Mesenchymal stem cell (in vitro differentiated cells and primary cell): Measurements from ENCODE around the gene CD79B.
"Not testable (repeated sequence)": the region's sequence is repeated elsewhere in the genome, so short reads cannot be mapped to it uniquely, and the experiment has no call there.

Experiments
- DNase-seq: peaks from one replicate; pipeline ENCODE4 v3.0.0-alpha.2; 2013
- H2AFZ ChIP-seq: one replicate; pipeline ENCODE4 v1.6.1; 2013; ENCODE audit warnings: low read depth, mild to moderate bottlenecking, control low read depth, inconsistent platforms, low read length, moderate library complexity
- H2AK5ac ChIP-seq: 2 replicates; pipeline ENCODE4 v1.6.1; 2013; ENCODE audit warnings: low read length, moderate library complexity, mild to moderate bottlenecking, inconsistent platforms; ENCODE audit not compliant: severe bottlenecking
- H2BK120ac ChIP-seq: one replicate; pipeline ENCODE4 v1.6.1; 2013; ENCODE audit warnings: low read depth, mild to moderate bottlenecking, inconsistent platforms, low read length, moderate library complexity
- H2BK12ac ChIP-seq, 2 experiments: one replicate each; pipeline ENCODE4 v1.6.1; 2013; ENCODE audit warnings: inconsistent platforms in 2 of 2, low read length in 2 of 2, mild to moderate bottlenecking in 2 of 2, moderate library complexity in 2 of 2, control low read depth in 1 of 2
- H2BK15ac ChIP-seq: one replicate; pipeline ENCODE4 v1.6.1; 2013; ENCODE audit warnings: mild to moderate bottlenecking, low read depth, inconsistent platforms; ENCODE audit not compliant: poor library complexity, severe bottlenecking
- H2BK5ac ChIP-seq: 2 replicates; pipeline ENCODE4 v1.6.1; 2013; ENCODE audit warnings: low read depth, mild to moderate bottlenecking, low read length, control low read depth, inconsistent platforms; ENCODE audit not compliant: poor library complexity, severe bottlenecking
- H3K14ac ChIP-seq, 2 experiments: one replicate each; pipeline ENCODE4 v1.6.1; 2013; ENCODE audit warnings: inconsistent platforms in 2 of 2, low read length in 2 of 2, control low read depth in 1 of 2, mild to moderate bottlenecking in 1 of 2, moderate library complexity in 1 of 2
- H3K18ac ChIP-seq, 2 experiments: one replicate each; pipeline ENCODE4 v1.6.1; 2013; ENCODE audit warnings: inconsistent platforms in 2 of 2, low read length in 2 of 2, control low read depth in 1 of 2, low read depth in 1 of 2, mild to moderate bottlenecking in 1 of 2
- H3K23ac ChIP-seq, 2 experiments: one replicate each; pipeline ENCODE4 v1.6.1; 2013; ENCODE audit warnings: inconsistent platforms in 2 of 2, low read length in 2 of 2, mild to moderate bottlenecking in 2 of 2, moderate library complexity in 2 of 2, control low read depth in 1 of 2
- H3K27ac ChIP-seq: 2 replicates; pipeline ENCODE4 v1.5.1; 2013; ENCODE audit warnings: mild to moderate bottlenecking, moderate library complexity, low read length, control low read depth, inconsistent platforms; ENCODE audit not compliant: poor library complexity, severe bottlenecking
- H3K27me3 ChIP-seq, 2 experiments: 2 replicates each; pipeline versions ENCODE4 v1.6.1 to v1.7.0; 2013; ENCODE audit warnings: low read length in 2 of 2, mild to moderate bottlenecking in 2 of 2, moderate library complexity in 2 of 2, control low read depth in 1 of 2, inconsistent platforms in 1 of 2; ENCODE audit not compliant: control insufficient read depth in 1 of 2, insufficient read depth in 1 of 2
- H3K36me3 ChIP-seq, 2 experiments: 2 replicates each; pipeline versions ENCODE4 v1.6.1 to v1.7.0; 2013; ENCODE audit warnings: low read length in 2 of 2, control low read depth in 1 of 2, inconsistent platforms in 1 of 2, low read depth in 1 of 2, mild to moderate bottlenecking in 1 of 2; ENCODE audit not compliant: insufficient read depth in 2 of 2, control insufficient read depth in 1 of 2
- H3K4ac ChIP-seq, 2 experiments: one replicate each; pipeline ENCODE4 v1.6.1; 2013; ENCODE audit warnings: inconsistent platforms in 2 of 2, low read length in 2 of 2, mild to moderate bottlenecking in 2 of 2, moderate library complexity in 2 of 2, control low read depth in 1 of 2, low read depth in 1 of 2
- H3K4me1 ChIP-seq: 2 replicates; pipeline ENCODE4 v1.6.1; 2013; ENCODE audit warnings: low read depth, low read length, control low read depth; ENCODE audit not compliant: control insufficient read depth, insufficient read depth
- H3K4me2 ChIP-seq: 2 replicates; pipeline ENCODE4 v1.6.1; 2013; ENCODE audit warnings: low read length, mild to moderate bottlenecking, inconsistent platforms; ENCODE audit not compliant: poor library complexity, severe bottlenecking
- H3K4me3 ChIP-seq, 2 experiments: 2 replicates each; pipeline versions ENCODE4 v1.5.1 to v1.7.0; 2013; ENCODE audit warnings: low read length in 2 of 2, mild to moderate bottlenecking in 2 of 2, control low read depth in 1 of 2, low read depth in 1 of 2; ENCODE audit not compliant: insufficient read depth in 1 of 2
- H3K79me1 ChIP-seq: replicated peaks from 2 replicates; pipeline ENCODE4 v1.6.1; 2013; ENCODE audit warnings: mild to moderate bottlenecking, control low read depth, low read length, inconsistent platforms; ENCODE audit not compliant: poor library complexity, severe bottlenecking
- H3K9ac ChIP-seq: 2 replicates; pipeline ENCODE4 v1.7.0; 2013; ENCODE audit warnings: mild to moderate bottlenecking, low read length, moderate library complexity
- H3K9me3 ChIP-seq: 2 replicates; pipeline ENCODE4 v1.7.0; 2013; ENCODE audit warnings: mild to moderate bottlenecking, low read length; ENCODE audit not compliant: control insufficient read depth
- H4K8ac ChIP-seq: one replicate; pipeline ENCODE4 v1.6.1; 2013; ENCODE audit warnings: inconsistent platforms, mild to moderate bottlenecking, low read length, moderate library complexity
- H4K91ac ChIP-seq: one replicate; pipeline ENCODE4 v1.6.1; 2013; ENCODE audit warnings: mild to moderate bottlenecking, low read length, inconsistent platforms
- WGBS: methylation state at CpG from one replicate; pipeline ENCODE4 v1.1.7; 2013; ENCODE audit warnings: mixed read lengths; 5-methylcytosine and 5-hydroxymethylcytosine counted together

The CD79B gene

GRCh38 chr17:63894821-63895220, 37.3 kb downstream of the CD79B start:
- H3K9me3 ChIP-seq, H3K27me3 ChIP-seq, H3K14ac ChIP-seq, H3K4me3 ChIP-seq, H3K9ac ChIP-seq, H2BK5ac ChIP-seq, H2AK5ac ChIP-seq, H3K36me3 ChIP-seq, H3K4me2 ChIP-seq, H2BK15ac ChIP-seq, H2AFZ ChIP-seq, H3K18ac ChIP-seq, H3K23ac ChIP-seq, H2BK12ac ChIP-seq, H3K79me1 ChIP-seq, H3K4me1 ChIP-seq, H4K8ac ChIP-seq, H3K27ac ChIP-seq, DNase-seq, H3K4ac ChIP-seq, H2BK120ac ChIP-seq, H4K91ac ChIP-seq: not testable (repeated sequence)
- no CpG with 5 or more reads among the region's 10 CpGs for WGBS

- not testable (repeated sequence) for H3K23ac ChIP-seq, H2AK5ac ChIP-seq, H2BK5ac ChIP-seq, H2BK15ac ChIP-seq, DNase-seq, H3K14ac ChIP-seq, H2BK120ac ChIP-seq, H3K9me3 ChIP-seq, H3K4me3 ChIP-seq, H3K36me3 ChIP-seq, H4K8ac ChIP-seq, H3K79me1 ChIP-seq, H3K4me1 ChIP-seq, H3K27me3 ChIP-seq, H3K4me2 ChIP-seq, H2AFZ ChIP-seq, H4K91ac ChIP-seq, H3K18ac ChIP-seq, H3K4ac ChIP-seq, H3K27ac ChIP-seq, H2BK12ac ChIP-seq, H3K9ac ChIP-seq
- 51% methylated on average over 2 of the region's 3 CpGs for WGBS
These were observed 38.1 kb downstream of the CD79B start for GRCh38 chr17:63894021-63894420.

- H3K27me3 ChIP-seq, H3K4me2 ChIP-seq, H3K4me1 ChIP-seq, H2AFZ ChIP-seq, H3K18ac ChIP-seq, H3K14ac ChIP-seq, H3K27ac ChIP-seq, H3K79me1 ChIP-seq, H3K9me3 ChIP-seq, H3K9ac ChIP-seq, H2BK15ac ChIP-seq, H2AK5ac ChIP-seq, H3K36me3 ChIP-seq, H3K4me3 ChIP-seq, H2BK5ac ChIP-seq, H3K23ac ChIP-seq, H4K8ac ChIP-seq, H2BK120ac ChIP-seq, DNase-seq, H3K4ac ChIP-seq, H4K91ac ChIP-seq, H2BK12ac ChIP-seq: not testable (repeated sequence)
- 69% methylated on average over 6 of the region's 11 CpGs for WGBS
These were observed 39.7 kb downstream of the CD79B start for GRCh38 chr17:63892316-63893037.

GRCh38 chr17:63889026-63889848, 42.9 kb downstream of the CD79B start:
- not testable (repeated sequence) for H3K4me2 ChIP-seq, H4K91ac ChIP-seq, H3K9ac ChIP-seq, H2AFZ ChIP-seq, H2BK12ac ChIP-seq, H3K4me3 ChIP-seq, H3K14ac ChIP-seq, H3K4ac ChIP-seq, H3K27me3 ChIP-seq, H2BK5ac ChIP-seq, H3K79me1 ChIP-seq, H2BK120ac ChIP-seq, H4K8ac ChIP-seq, H3K4me1 ChIP-seq, H2BK15ac ChIP-seq, H3K9me3 ChIP-seq, H2AK5ac ChIP-seq, H3K18ac ChIP-seq, H3K36me3 ChIP-seq, H3K27ac ChIP-seq, H3K23ac ChIP-seq
- WGBS = 49% methylated on average over 11 of the region's 13 CpGs
- DNase-seq = peak; percentile 47
